BLaER1 (cell line): Measurements from ENCODE around the gene LPIN1.
A peak's percentile ranks its signal among the peaks of the same experiment; 100 is the strongest.

Experiments
- H3K27ac ChIP-seq: shearing (Covaris generic); formaldehyde crosslinking; 2 replicates; pipeline ENCODE4 v1.8.1; 2022
- H3K27me3 ChIP-seq: shearing (Covaris generic); formaldehyde crosslinking; 2 replicates; pipeline ENCODE4 v1.8.1; 2022
- H3K36me3 ChIP-seq: shearing (Covaris generic); formaldehyde crosslinking; 2 replicates; pipeline ENCODE4 v1.8.1; 2022
- H3K4me1 ChIP-seq: shearing (Covaris generic); formaldehyde crosslinking; 2 replicates; pipeline ENCODE4 v1.8.1; 2022
- H3K4me2 ChIP-seq: shearing (Covaris generic); formaldehyde crosslinking; 2 replicates; pipeline ENCODE4 v1.8.1; 2022
- H3K4me3 ChIP-seq: shearing (Covaris generic); formaldehyde crosslinking; 2 replicates; pipeline ENCODE4 v1.8.1; 2022
- H3K9ac ChIP-seq: shearing (Covaris generic); formaldehyde crosslinking; 2 replicates; pipeline ENCODE4 v1.8.1; 2022
- H3K9me3 ChIP-seq: shearing (Covaris generic); formaldehyde crosslinking; 2 replicates; pipeline ENCODE4 v1.8.1; 2022
- H4K20me1 ChIP-seq: shearing (Covaris generic); formaldehyde crosslinking; 2 replicates; pipeline ENCODE4 v1.8.1; 2022
- Cebpa-rat ChIP-seq: shearing (Covaris generic); IDR thresholded peaks from 2 replicates; pipeline ENCODE4 v1.8.1; 2022

The LPIN1 gene

DNA sequence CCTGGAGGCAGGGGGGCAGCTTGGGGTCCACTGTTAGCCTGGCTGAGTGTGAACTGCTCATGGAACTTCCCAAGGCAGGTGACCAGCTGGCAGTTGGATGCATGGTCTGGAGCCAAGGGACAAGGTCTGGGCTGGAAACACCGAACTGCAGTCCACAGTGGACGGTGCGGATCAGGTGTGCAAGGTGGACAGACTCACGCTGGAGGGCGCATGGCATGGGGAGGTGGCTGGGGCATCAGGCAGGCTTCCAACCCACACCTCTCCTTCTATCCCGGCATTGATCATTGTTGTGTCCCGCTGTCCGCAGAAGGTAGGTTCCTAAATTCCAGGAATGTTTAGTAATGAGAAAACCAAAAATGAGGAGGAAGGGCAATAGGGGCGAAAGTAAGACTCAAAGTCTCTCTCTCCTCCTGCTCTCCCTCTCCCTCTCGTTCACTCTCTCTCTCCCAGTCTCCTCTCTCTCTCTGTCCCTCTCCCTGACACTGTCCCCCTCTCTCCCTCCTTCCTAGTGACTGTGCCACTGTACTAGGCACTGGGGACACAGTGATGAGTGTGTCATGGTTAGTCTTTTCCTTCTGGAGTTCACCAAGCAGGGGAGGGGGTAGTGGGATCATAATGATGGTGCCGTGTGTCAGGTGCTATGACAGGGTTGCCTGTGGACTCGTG is 30.3 kb upstream of the LPIN1 start:
- Histone ChIP-seq H3K27ac (no peak overlapping the region), H3K27me3 (no peaks in the 10 kb centered on the region), H3K9me3 (no peaks in the 10 kb centered on the region), H3K4me3 (no peak overlapping the region), H3K4me2 (peak overlapping the region; percentile 51; the same call in 1 of the 2 replicates), H3K9ac (no peak overlapping the region), H3K4me1 (peaks cover 35% of the 10 kb centered on the region), H3K36me3 (no peaks in the 10 kb centered on the region), H4K20me1 (no peaks in the 10 kb centered on the region)
- no peak for TF ChIP-seq Cebpa-rat

DNA sequence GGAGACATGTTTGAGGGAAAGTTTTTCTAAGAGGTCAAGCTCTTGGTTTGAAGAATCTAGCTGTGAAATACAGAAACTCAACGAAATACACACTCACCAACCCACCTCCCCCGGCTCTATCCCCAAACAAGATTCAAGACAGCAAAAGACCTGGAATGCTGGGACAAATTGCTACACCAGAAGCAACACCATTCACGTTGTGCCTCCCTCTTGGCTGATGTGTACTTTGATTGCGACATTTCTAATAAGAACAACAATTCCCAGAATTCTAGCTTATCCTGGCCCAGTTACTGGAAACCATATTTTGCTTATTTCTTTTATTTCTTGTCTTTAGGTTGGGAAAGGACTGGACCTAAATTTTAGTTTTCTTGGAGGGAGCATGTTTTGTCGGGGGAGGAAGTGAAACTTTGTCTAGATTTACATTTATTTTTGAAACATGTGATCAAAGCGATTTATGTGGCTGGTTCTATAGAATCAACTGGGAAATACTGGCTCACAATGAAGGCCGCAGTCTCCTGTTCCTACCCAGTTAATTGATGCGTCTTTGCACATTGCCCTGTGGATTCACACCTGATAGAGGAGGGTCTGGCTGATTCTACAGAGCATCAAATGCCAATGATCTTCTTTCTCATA is 29.6 kb upstream of the LPIN1 start:
- Histone ChIP-seq H3K9me3 (no peaks in the 10 kb centered on the region), H3K4me2 (peak overlapping the region; percentile 51), H4K20me1 (no peaks in the 10 kb centered on the region), H3K36me3 (no peaks in the 10 kb centered on the region), H3K4me3 (no peak overlapping the region), H3K27ac (no peak overlapping the region), H3K9ac (no peak overlapping the region), H3K27me3 (no peaks in the 10 kb centered on the region), H3K4me1 (peaks cover 35% of the 10 kb centered on the region)
- peak; percentile 69 for TF ChIP-seq Cebpa-rat

DNA sequence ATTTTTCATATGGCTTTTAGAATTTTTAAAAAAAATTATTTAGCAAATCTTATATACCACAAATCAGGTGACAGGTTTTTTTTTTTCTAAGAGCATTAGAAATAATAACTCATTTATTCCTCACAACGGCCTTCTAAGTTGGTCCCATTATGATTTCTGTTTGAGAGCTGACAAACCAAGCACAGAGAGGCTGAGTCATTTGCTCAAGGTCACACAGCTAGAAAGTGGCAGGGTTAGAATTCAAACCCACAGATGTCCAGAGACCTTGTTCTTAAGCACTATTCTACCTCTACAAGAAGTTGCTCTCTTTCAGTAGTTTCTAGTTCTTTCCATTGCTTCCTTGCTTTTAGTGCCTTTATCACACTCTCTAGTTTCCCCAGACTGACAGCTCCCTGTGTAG is 28.8 kb upstream of the LPIN1 start:
- Histone ChIP-seq H3K4me1 (peaks cover 35% of the 10 kb centered on the region), H3K4me2 (peak overlapping the region; percentile 51; the same call in 1 of the 2 replicates), H4K20me1 (no peaks in the 10 kb centered on the region), H3K36me3 (no peaks in the 10 kb centered on the region), H3K9me3 (no peaks in the 10 kb centered on the region), H3K9ac (no peak overlapping the region), H3K4me3 (no peak overlapping the region), H3K27me3 (no peaks in the 10 kb centered on the region), H3K27ac (no peak overlapping the region)
- no peak for TF ChIP-seq Cebpa-rat

DNA sequence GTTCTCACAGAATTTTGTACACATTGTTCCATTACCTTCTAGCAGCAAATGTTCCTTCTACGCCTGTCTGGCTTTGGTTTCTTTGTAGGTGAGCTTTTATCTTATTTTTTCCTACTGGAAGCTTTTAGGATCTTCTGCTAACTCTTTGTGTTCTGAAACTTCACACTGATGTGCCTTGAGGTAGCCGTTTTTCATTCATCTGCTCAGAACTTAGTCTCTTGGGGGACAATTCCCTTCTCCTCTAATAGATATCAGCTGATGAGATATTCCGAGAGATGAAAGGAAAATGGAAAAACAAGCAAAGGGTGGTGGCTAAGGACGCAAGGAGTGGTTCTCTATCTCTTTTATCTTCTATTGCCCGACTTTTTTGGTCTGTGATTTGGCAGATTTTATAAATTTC is 27.8 kb upstream of the LPIN1 start:
- Histone ChIP-seq H3K9ac (no peak overlapping the region), H3K4me1 (peaks cover 35% of the 10 kb centered on the region), H3K27me3 (no peaks in the 10 kb centered on the region), H3K27ac (no peak overlapping the region), H3K9me3 (no peaks in the 10 kb centered on the region), H3K4me3 (no peak overlapping the region), H3K36me3 (no peaks in the 10 kb centered on the region), H3K4me2 (peak overlapping the region; percentile 51; the same call in 1 of the 2 replicates), H4K20me1 (no peaks in the 10 kb centered on the region)
- TF ChIP-seq Cebpa-rat, result no peak

DNA sequence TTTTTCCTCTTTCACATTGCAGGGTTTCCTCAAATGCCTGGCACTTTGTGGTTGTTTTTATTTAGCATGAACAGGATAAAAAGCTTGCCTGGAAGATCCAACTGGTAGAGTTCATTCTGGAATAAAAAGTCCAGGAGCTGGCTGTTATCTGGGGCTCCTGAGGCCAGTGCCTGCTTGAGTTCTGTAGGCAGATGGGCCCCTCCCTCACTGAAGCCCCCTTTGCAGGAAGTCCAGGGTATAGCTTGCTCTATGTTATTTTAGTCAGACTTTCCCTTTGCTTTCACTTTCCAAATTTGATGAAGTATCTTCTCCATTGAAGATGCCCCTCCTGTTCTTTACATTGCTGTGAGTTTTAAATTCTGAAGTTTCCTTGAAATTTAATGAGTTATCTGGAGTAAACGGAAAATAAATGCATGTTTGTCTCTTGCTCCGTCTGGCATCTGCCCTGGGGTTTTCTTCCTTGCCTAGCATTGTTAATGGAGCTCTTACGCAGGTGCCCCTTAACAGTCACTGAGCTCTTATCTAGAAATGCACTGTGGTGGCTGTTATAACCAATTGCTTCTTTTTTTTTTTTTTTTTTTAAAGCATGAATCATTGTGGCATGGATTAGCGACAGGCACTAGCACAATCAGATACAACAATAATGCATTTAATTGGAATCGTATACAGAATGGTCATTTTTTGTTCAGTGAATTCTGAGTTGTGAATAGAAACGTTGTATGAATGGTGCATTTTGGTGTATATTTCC is 27.0 kb upstream of the LPIN1 start:
- H3K9ac ChIP-seq, result no peak overlapping the region
- TF ChIP-seq Cebpa-rat, result no peak
- peaks cover 35% of the 10 kb centered on the region for H3K4me1 ChIP-seq
- no peaks in the 10 kb centered on the region for H4K20me1 ChIP-seq
- peak overlapping the region; percentile 66 for H3K4me2 ChIP-seq
- H3K4me3 ChIP-seq, result no peak overlapping the region
- no peak overlapping the region for H3K27ac ChIP-seq
- no peaks in the 10 kb centered on the region for H3K9me3 ChIP-seq
- no peaks in the 10 kb centered on the region for H3K27me3 ChIP-seq
- H3K36me3 ChIP-seq, result no peaks in the 10 kb centered on the region

DNA sequence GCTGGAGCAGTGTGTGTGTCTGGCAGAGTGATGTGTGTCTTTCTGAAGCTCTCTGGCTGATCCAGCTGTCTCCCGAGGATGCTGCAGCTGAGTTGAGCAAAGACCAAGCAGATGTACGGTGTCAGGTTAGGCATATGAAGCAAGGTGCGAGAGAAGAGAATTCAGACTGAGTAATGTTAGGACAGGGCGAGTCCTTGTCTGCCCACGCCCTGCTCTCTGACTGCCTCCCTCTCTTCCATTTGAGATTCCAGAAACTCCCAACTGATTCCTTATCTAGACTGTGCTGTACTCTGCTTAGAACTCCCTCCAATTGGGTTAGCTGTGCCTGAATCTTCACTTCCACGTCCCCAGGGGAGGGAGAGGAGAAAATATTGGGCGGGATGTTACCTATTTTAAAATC is 25.7 kb upstream of the LPIN1 start:
- Histone ChIP-seq H3K9ac (no peak overlapping the region), H3K4me3 (no peak overlapping the region), H4K20me1 (no peaks in the 10 kb centered on the region), H3K4me1 (peaks cover 35% of the 10 kb centered on the region), H3K36me3 (no peaks in the 10 kb centered on the region), H3K27ac (no peak overlapping the region), H3K27me3 (no peaks in the 10 kb centered on the region), H3K9me3 (no peaks in the 10 kb centered on the region), H3K4me2 (no peak overlapping the region)
- TF ChIP-seq Cebpa-rat, result no peak

DNA sequence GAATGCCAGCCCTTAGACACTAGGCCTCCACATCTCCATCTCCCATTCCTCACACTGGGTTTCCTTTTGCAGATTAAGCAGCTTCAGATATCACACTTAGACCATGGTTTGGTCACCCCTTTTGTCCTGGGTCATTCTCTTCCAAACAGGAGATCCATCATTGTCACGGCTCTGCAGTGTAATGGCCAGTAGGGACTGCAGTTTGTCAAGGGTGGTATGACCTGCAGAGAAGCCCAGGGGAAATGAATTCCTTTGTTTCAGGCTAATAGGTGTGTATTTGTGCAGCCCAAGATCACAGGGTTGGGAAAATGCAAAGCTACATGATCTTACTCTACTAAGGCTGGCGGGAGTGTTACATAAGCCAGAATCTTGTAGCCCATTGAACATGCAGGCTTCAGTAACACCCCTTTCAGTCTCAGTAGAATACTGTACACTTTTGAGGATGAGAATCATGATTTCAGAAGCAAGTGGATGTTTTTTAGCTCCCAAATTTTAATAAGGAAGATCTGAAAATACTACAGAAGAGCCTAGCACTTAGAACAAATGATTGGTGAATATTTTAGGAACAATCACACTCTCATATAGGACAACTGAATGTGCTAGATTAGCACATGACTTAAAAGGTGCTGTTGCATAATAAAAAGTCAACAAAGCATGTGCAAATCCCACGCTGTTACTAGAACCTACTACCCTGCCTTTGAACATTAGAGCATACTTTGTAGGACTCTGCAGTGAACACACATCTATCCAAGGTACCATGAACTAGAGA is 24.0 kb upstream of the LPIN1 start:
- H3K27me3 ChIP-seq, result no peaks in the 10 kb centered on the region
- TF ChIP-seq Cebpa-rat, result no peak

DNA sequence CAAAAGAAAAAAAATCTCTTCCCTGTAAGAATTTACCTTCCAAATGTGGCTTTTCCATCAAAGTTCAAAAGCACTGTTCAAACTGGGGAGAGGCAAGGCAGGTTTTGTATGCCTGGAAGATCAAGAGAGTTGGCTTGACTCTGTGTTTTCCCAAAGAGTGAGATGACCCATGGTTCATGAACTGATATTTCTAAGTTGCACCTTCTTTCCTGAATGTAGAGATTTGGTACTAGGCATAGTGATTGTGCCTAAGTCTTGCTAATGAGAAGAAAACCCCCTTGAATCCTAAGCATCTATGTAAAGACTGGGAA is 23.4 kb upstream of the LPIN1 start:
- TF ChIP-seq Cebpa-rat, result no peak
- no peak overlapping the region for H3K9ac ChIP-seq
- no peaks in the 10 kb centered on the region for H3K27me3 ChIP-seq
- H4K20me1 ChIP-seq, result no peaks in the 10 kb centered on the region
- H3K4me3 ChIP-seq, result no peak overlapping the region
- H3K36me3 ChIP-seq, result no peaks in the 10 kb centered on the region
- H3K9me3 ChIP-seq, result no peaks in the 10 kb centered on the region
- H3K4me1 ChIP-seq, result peaks cover 20% of the 10 kb centered on the region
- no peak overlapping the region for H3K4me2 ChIP-seq
- H3K27ac ChIP-seq, result no peak overlapping the region

More for the DNA sequence above, 24.0 kb upstream of the LPIN1 start:
- peaks cover 25% of the 10 kb centered on the region for H3K4me1 ChIP-seq
- H3K27ac ChIP-seq, result no peak overlapping the region
- no peak overlapping the region for H3K4me3 ChIP-seq
- no peaks in the 10 kb centered on the region for H3K36me3 ChIP-seq
- no peaks in the 10 kb centered on the region for H3K9me3 ChIP-seq
- no peaks in the 10 kb centered on the region for H4K20me1 ChIP-seq
- no peak overlapping the region for H3K9ac ChIP-seq
- H3K4me2 ChIP-seq, result no peak overlapping the region

DNA sequence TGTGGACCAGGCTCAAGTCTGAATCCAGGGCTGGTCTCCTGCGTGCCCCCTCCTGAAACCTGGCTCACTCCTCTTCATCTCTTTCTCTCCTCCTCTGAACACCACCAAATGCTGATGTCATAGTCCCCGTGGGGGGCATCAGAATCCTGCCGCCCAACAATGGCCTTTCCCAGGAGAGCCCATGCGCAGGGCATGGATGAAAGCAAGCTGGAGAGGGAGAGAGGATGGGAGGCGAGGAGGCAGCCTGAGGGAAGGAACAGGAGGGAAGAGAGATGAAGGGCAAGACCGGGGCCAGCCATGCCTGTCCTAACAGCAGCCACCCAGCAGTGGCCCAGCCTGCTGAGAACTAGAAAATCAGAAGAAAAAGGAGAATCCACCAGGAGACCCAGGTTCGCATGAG is 22.3 kb upstream of the LPIN1 start:
- H3K4me1 ChIP-seq, result peaks cover 8% of the 10 kb centered on the region
- no peak for TF ChIP-seq Cebpa-rat
- no peaks in the 10 kb centered on the region for H3K9me3 ChIP-seq
- H3K9ac ChIP-seq, result no peak overlapping the region
- H3K4me2 ChIP-seq, result no peak overlapping the region
- H3K27me3 ChIP-seq, result no peaks in the 10 kb centered on the region
- H3K4me3 ChIP-seq, result no peak overlapping the region
- H3K36me3 ChIP-seq, result no peaks in the 10 kb centered on the region
- no peaks in the 10 kb centered on the region for H4K20me1 ChIP-seq
- H3K27ac ChIP-seq, result no peak overlapping the region

DNA sequence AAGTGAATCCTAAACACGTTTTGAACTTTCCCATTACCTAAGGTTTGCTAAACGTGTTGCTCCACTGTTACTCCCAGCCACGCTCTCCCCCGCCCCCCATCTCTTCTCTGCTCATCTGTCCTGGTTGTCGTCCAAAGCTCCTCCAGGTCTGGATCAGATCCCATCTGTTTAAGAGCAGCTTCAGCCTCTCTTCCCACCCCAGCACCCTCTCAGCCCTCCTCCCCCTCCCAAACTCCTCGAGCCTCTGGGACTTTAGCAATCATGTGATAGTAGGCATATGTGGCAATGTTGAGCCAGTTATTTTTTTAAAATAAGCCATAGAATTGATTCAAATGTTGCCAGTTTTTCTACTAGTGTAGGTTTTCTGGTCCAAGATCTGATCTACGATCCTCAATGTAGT is 20.0 kb upstream of the LPIN1 start:
- H3K36me3 ChIP-seq, result no peaks in the 10 kb centered on the region
- H3K4me2 ChIP-seq, result no peak overlapping the region
- no peaks in the 10 kb centered on the region for H3K4me1 ChIP-seq
- TF ChIP-seq Cebpa-rat, result no peak
- no peaks in the 10 kb centered on the region for H3K9me3 ChIP-seq
- H3K27ac ChIP-seq, result no peak overlapping the region
- no peak overlapping the region for H3K4me3 ChIP-seq
- no peaks in the 10 kb centered on the region for H3K27me3 ChIP-seq
- H4K20me1 ChIP-seq, result no peaks in the 10 kb centered on the region
- H3K9ac ChIP-seq, result no peak overlapping the region
